ENCODE measurements around the gene RHEB.

RHEB gene

GRCh38 chr7:151468217-151469018, 51.3 kb downstream of the RHEB start:
- Histone ChIP-seq H3K4me2 (ENCODE audit: low read length) (no peak overlapping the region), H3K79me2 (ENCODE audit: control insufficient read depth, low read length) (peaks cover 14% of the 10 kb centered on the region), H3K27ac (ENCODE audit: low read depth, low read length) (no peak overlapping the region), H3K4me3 (ENCODE audit: low read length) (no peak overlapping the region), H3K9me2 (replicated peaks; ENCODE audit: control insufficient read depth, low read length) (no peaks in the 10 kb centered on the region), H3F3A (ENCODE audit: control insufficient read depth, insufficient read depth) (no peaks in the 10 kb centered on the region), H4K20me1 (ENCODE audit: control insufficient read depth, insufficient read depth, low read depth, low read length) (peaks cover 16% of the 10 kb centered on the region), H3K4me1 (ENCODE audit: control insufficient read depth, low read length) (peaks cover 24% of the 10 kb centered on the region), H3K9me3 (ENCODE audit: control insufficient read depth, insufficient read depth, low read length) (peaks cover 11% of the 10 kb centered on the region), H3K36me3 (ENCODE audit: control insufficient read depth, low read length) (peaks cover 90% of the 10 kb centered on the region), H3K27me3 (ENCODE audit: control insufficient read depth, low read length) (no peaks in the 10 kb centered on the region)
- TF ChIP-seq CTCF (IDR thresholded peaks at IDR 0.05; ENCODE audit: low read depth, low read length, poor library complexity, severe bottlenecking) (no peak), EZH2phosphoT487 (IDR thresholded peaks at IDR 0.05; ENCODE audit: borderline replicate concordance, low read length) (no peak)

DNA sequence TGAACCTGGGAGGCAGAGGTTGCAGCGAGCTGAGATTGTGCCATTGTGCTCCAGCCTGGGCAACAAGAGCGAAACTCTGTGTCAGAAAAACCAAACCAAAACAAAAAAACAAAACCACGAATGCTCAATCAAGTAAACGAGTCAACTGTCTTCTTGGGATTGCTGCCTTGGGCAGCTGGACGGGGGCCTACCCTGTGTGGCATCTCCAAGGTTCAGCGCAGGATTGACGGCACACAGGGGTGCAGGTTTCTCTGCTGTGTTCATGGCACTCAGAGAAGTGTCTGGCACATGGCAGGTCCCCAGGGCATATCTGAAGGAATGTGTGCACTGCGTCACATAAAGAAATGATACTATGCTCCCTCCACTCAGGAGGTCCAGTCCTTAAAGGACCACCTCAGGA, 54.5 kb downstream of the RHEB start:
- no peaks in the 10 kb centered on the region for H3K4me1 ChIP-seq (ENCODE audit: control insufficient read depth, low read length)
- H3K4me2 ChIP-seq (ENCODE audit: low read length), result no peak overlapping the region
- no peaks in the 10 kb centered on the region for H3F3A ChIP-seq (ENCODE audit: control insufficient read depth, insufficient read depth)
- no peaks in the 10 kb centered on the region for H4K20me1 ChIP-seq (ENCODE audit: control insufficient read depth, insufficient read depth, low read depth, low read length)
- H3K9me2 ChIP-seq (replicated peaks; ENCODE audit: control insufficient read depth, low read length), result no peaks in the 10 kb centered on the region
- H3K36me3 ChIP-seq (ENCODE audit: control insufficient read depth, low read length), result peaks cover 60% of the 10 kb centered on the region
- no peak overlapping the region for H3K4me3 ChIP-seq (ENCODE audit: low read length)
- TF ChIP-seq CTCF (IDR thresholded peaks at IDR 0.05; ENCODE audit: low read depth, low read length, poor library complexity, severe bottlenecking), result no peak
- no peak for TF ChIP-seq EZH2phosphoT487 (IDR thresholded peaks at IDR 0.05; ENCODE audit: borderline replicate concordance, low read length)
- peaks cover 26% of the 10 kb centered on the region for H3K9me3 ChIP-seq (ENCODE audit: control insufficient read depth, insufficient read depth, low read length)
- no peak overlapping the region for H3K27ac ChIP-seq (ENCODE audit: low read depth, low read length)
- H3K27me3 ChIP-seq (ENCODE audit: control insufficient read depth, low read length), result no peaks in the 10 kb centered on the region
- no peaks in the 10 kb centered on the region for H3K79me2 ChIP-seq (ENCODE audit: control insufficient read depth, low read length)

- Histone ChIP-seq H3K79me2 (ENCODE audit: control insufficient read depth, low read length) (no peaks in the 10 kb centered on the region), H3K27ac (ENCODE audit: low read depth, low read length) (no peak overlapping the region), H4K20me1 (ENCODE audit: control insufficient read depth, insufficient read depth, low read depth, low read length) (no peaks in the 10 kb centered on the region), H3K4me3 (ENCODE audit: low read length) (no peak overlapping the region), H3K27me3 (ENCODE audit: control insufficient read depth, low read length) (no peaks in the 10 kb centered on the region), H3K4me2 (ENCODE audit: low read length) (no peak overlapping the region), H3K9me3 (ENCODE audit: control insufficient read depth, insufficient read depth, low read length) (peaks cover 26% of the 10 kb centered on the region), H3K36me3 (ENCODE audit: control insufficient read depth, low read length) (peaks cover 31% of the 10 kb centered on the region), H3K4me1 (ENCODE audit: control insufficient read depth, low read length) (no peaks in the 10 kb centered on the region), H3F3A (ENCODE audit: control insufficient read depth, insufficient read depth) (no peaks in the 10 kb centered on the region), H3K9me2 (replicated peaks; ENCODE audit: control insufficient read depth, low read length) (no peaks in the 10 kb centered on the region)
- TF ChIP-seq EZH2phosphoT487 (IDR thresholded peaks at IDR 0.05; ENCODE audit: borderline replicate concordance, low read length), result no peak
- no peak for TF ChIP-seq CTCF (IDR thresholded peaks at IDR 0.05; ENCODE audit: low read depth, low read length, poor library complexity, severe bottlenecking)
Measured at GRCh38 chr7:151462306-151462779, 57.4 kb downstream of the RHEB start.
